Common myeloid progenitor, CD34-positive (primary cell): Measurements from ENCODE around the gene MAN1C1.

Experiments used
- CTCF ChIA-PET: fragments of 350-600 bp; sonication (Branson Sonifier 250); formaldehyde crosslinking; loops from one replicate; lab custom pipeline; 2021; ENCODE audit warnings: antibody characterized with exemption; lab: Charles Lee
- POLR2A ChIA-PET: fragments of 350-600 bp; sonication (Branson Sonifier 250); formaldehyde crosslinking; loops from one replicate; lab custom pipeline; 2021; ENCODE audit warnings: antibody characterized with exemption; lab: Charles Lee
- DNase-seq, 3 donors: peaks; one replicate each; pipeline versions ENCODE4 v3.0.0 to v3.0.0-alpha.2; 2013
- H3K27ac ChIP-seq, 2 experiments: 1 replicate in 1 of 2; 2 replicates in 1 of 2; pipeline ENCODE4 v1.7.0; 2013; ENCODE audit warnings: inconsistent platforms in 2 of 2, low read length in 2 of 2, mild to moderate bottlenecking in 2 of 2, low read depth in 1 of 2, moderate library complexity in 1 of 2; ENCODE audit not compliant: severe bottlenecking in 2 of 2, insufficient read depth in 1 of 2, poor library complexity in 1 of 2
- H3K27me3 ChIP-seq, 5 experiments: replicated peaks in 2 of 5; 1 replicate in 3 of 5; 2 replicates in 2 of 5; pipeline versions ENCODE4 v1.6.1 to v1.7.0; 2013; ENCODE audit warnings: low read length in 4 of 5, mild to moderate bottlenecking in 2 of 5, moderate library complexity in 2 of 5, inconsistent platforms in 1 of 5; ENCODE audit not compliant: insufficient read depth in 5 of 5, control insufficient read depth in 4 of 5
- H3K36me3 ChIP-seq, 4 experiments: 1 replicate in 2 of 4; 2 replicates in 2 of 4; pipeline versions ENCODE4 v1.6.1 to v1.7.0; 2013; ENCODE audit warnings: low read length in 3 of 4, control low read depth in 1 of 4, mild to moderate bottlenecking in 1 of 4; ENCODE audit not compliant: control insufficient read depth in 4 of 4, insufficient read depth in 4 of 4
- H3K4me1 ChIP-seq, 4 experiments: 1 replicate in 3 of 4; 2 replicates in 1 of 4; pipeline versions ENCODE4 v1.6.1 to v1.7.1; 2013; ENCODE audit warnings: low read length in 3 of 4, mild to moderate bottlenecking in 3 of 4, control low read depth in 1 of 4, inconsistent platforms in 1 of 4, moderate library complexity in 1 of 4; ENCODE audit not compliant: control insufficient read depth in 4 of 4, insufficient read depth in 4 of 4; ENCODE audit errors: control extremely low read depth in 1 of 4
- H3K4me3 ChIP-seq, 7 experiments: 1 replicate in 4 of 7; 2 replicates in 3 of 7; pipeline versions ENCODE4 v1.5.1 to v1.7.0; 2013; ENCODE audit warnings: mild to moderate bottlenecking in 7 of 7, low read length in 6 of 7, moderate library complexity in 6 of 7, inconsistent platforms in 2 of 7, low read depth in 2 of 7, control low read depth in 1 of 7; ENCODE audit not compliant: insufficient read depth in 4 of 7, control insufficient read depth in 1 of 7; ENCODE audit errors: extremely low read depth in 1 of 7
- H3K9me3 ChIP-seq, 5 experiments: 1 replicate in 4 of 5; 2 replicates in 1 of 5; pipeline versions ENCODE4 v1.6.1 to v1.7.1; 2013; ENCODE audit warnings: low read length in 4 of 5, mild to moderate bottlenecking in 2 of 5, inconsistent platforms in 1 of 5, low read depth in 1 of 5, moderate library complexity in 1 of 5; ENCODE audit not compliant: control insufficient read depth in 4 of 5, insufficient read depth in 2 of 5; ENCODE audit errors: control extremely low read depth in 1 of 5
- WGBS: methylation state at CpG from one replicate; pipeline ENCODE4 v1.1.5; 2013; ENCODE audit not compliant: insufficient coverage; 5-methylcytosine and 5-hydroxymethylcytosine counted together

MAN1C1 gene

DNA sequence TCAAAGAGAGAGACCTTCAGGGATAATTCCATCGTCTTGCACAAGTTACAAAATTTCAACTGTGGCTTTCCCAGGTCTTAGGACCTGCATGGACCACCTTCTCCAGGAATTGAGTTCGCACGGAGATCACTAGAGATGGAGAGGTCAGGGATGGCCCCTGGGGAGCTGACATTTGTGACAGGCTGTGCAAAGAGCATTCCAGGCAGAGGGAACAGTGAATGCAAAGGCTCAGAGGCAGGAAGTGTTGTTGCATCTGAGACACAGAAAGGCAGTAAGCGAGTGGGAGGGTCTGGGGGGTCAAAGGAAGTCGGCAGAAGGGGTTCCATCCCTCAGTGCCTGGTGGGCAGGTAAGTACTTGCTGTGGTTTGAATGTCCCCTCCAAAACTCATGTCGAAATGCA lies 173.9 kb downstream of the MAN1C1 start:
- H3K27me3 ChIP-seq: no peaks in the 10 kb centered on the region
- no peaks in the 10 kb centered on the region for H3K9me3 ChIP-seq
- ChIA-PET CTCF (interaction anchor here (1.2 to 2.3 kb wide), 2 partner anchors 11 to 19 kb away, joined by 3 to 5 read pairs; no protein-coding TSS in a partner anchor), POLR2A (no interaction called here)
- WGBS: 90% methylated on average over 5 of the region's 6 CpGs
- no peak overlapping the region for H3K4me3 ChIP-seq
- H3K27ac ChIP-seq: no peak overlapping the region
- H3K4me1 ChIP-seq: no peaks in the 10 kb centered on the region
- H3K36me3 ChIP-seq: no peaks in the 10 kb centered on the region
- DNase-seq: no peak

GRCh38 chr1:25792115-25792514 lies 175.5 kb downstream of the MAN1C1 start:
- ChIA-PET POLR2A (interaction anchor here (0.5 kb wide), 1 partner anchor 100 kb away, joined by 3 read pairs; no protein-coding TSS in a partner anchor), CTCF (interaction anchor here (0.9 to 1.4 kb wide), 7 partner anchors 12 to 200 kb away, joined by 3 to 5 read pairs (median 4); no protein-coding TSS in a partner anchor)
- Histone ChIP-seq H3K9me3 (no peaks in the 10 kb centered on the region), H3K27ac (no peak overlapping the region), H3K36me3 (no peaks in the 10 kb centered on the region), H3K4me1 (peaks cover 0 to 7% (median 5%) of the 10 kb centered on the region in 4 experiments), H3K4me3 (no peak overlapping the region), H3K27me3 (no peaks in the 10 kb centered on the region)
- 67% methylated on average over 3 of the region's 4 CpGs for WGBS
- DNase-seq: no peak

- Histone ChIP-seq H3K27me3 (no peaks in the 10 kb centered on the region), H3K27ac (no peak overlapping the region), H3K4me3 (no peak overlapping the region), H3K9me3 (no peaks in the 10 kb centered on the region), H3K4me1 (peaks cover 0 to 10% (median 6%) of the 10 kb centered on the region in 4 experiments), H3K36me3 (no peaks in the 10 kb centered on the region)
- ChIA-PET POLR2A (interaction anchor here (0.6 to 0.7 kb wide), 2 partner anchors 245 to 922 kb away, joined by 4 to 5 read pairs; no protein-coding TSS in a partner anchor), CTCF (interaction anchor here (0.7 to 4.3 kb wide), 4 partner anchors 15 to 184 kb away, joined by 3 to 24 read pairs (median 4); no protein-coding TSS in a partner anchor)
- no peak for DNase-seq
- WGBS: 91% methylated on average over 7 of the region's 7 CpGs
These were observed 177.1 kb downstream of the MAN1C1 start for GRCh38 chr1:25793585-25794170.

GRCh38 chr1:25794325-25794724 lies 177.7 kb downstream of the MAN1C1 start:
- no peaks in the 10 kb centered on the region for H3K9me3 ChIP-seq
- ChIA-PET CTCF (interaction anchor here (1.1 to 4.3 kb wide), 4 partner anchors 39 to 228 kb away, joined by 3 to 24 read pairs (median 9); no protein-coding TSS in a partner anchor), POLR2A (no interaction called here)
- no peaks in the 10 kb centered on the region for H3K27me3 ChIP-seq
- H3K27ac ChIP-seq: no peak overlapping the region
- H3K4me3 ChIP-seq: no peak overlapping the region
- H3K4me1 ChIP-seq: peaks cover 0 to 15% (median 8%) of the 10 kb centered on the region in 4 experiments
- H3K36me3 ChIP-seq: no peaks in the 10 kb centered on the region
- DNase-seq: no peak
- WGBS: 86% methylated on average over 7 of the region's 8 CpGs

DNA sequence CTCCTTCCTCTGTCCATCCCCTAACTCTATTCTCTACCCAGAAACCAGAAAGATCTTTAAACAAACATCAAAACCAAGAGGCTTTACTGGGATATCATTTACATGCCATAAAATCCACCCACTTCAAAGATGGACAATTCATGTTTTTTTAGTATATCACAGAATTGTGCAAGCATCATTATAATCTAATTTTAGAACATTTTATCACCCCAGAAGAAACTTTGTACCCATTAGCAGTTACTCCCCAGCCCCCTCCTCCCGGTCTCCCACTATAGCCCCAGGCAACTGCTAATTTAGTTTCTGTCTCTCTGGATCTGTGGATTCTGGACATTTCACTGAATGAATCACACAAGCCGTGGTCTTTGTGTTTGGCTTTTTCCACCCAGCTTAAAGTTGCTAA lies 178.6 kb downstream of the MAN1C1 start:
- POLR2A ChIA-PET: no interaction called here
- Histone ChIP-seq H3K27me3 (no peaks in the 10 kb centered on the region), H3K9me3 (no peaks in the 10 kb centered on the region), H3K36me3 (no peaks in the 10 kb centered on the region), H3K4me3 (no peak overlapping the region), H3K27ac (no peak overlapping the region), H3K4me1 (peaks cover 0 to 20% (median 13%) of the 10 kb centered on the region in 4 experiments)
- 100% methylated on average over 2 of the region's 2 CpGs for WGBS
- no peak for DNase-seq
- CTCF ChIA-PET: interaction anchor here (0.9 to 4.3 kb wide), 11 partner anchors 8 to 275 kb away, joined by 3 to 24 read pairs (median 3); no protein-coding TSS in a partner anchor

DNA sequence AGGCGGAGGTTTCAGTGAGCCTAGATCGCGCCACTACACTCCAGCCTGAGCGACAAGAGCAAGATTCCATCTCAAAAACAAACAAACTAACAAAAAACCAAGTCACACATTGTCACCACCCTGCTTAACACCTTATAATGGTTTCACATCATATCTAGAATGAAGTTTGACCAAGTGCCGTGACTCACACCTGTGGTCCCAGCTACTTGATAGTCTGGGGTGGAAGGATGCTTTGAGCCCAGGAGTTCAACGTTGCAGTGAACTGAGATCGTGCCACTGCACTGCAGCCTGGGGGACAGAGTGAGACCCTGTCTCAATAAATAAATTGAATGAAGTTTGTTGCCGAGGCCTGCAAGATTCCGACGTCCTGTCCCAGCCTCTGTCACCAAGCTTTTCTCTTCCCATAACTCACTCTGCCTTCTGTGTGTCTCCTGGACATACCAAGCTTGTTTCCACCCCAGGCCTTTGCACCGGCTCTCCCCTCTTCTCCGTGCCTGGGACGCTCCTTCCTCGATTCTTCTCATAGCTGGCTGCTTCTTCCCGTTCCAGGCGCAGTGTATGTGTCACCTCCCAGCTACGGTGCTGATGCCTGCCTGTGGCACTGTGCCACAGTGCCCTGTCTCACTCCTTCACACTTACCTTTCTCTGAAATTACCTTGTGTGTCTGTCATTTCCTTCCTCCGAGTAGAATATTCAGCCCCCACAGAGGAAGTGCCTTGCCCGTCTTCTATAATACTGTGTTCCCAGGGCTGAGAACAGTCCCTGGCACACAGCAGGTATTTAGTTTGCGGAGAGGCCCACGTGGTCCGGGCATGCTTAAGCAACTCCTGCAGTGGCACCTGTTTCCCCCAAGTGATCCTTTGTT lies 179.6 kb downstream of the MAN1C1 start:
- POLR2A ChIA-PET: no interaction called here
- 86% methylated on average over 16 of the region's 22 CpGs for WGBS
- Histone ChIP-seq H3K4me1 (peaks cover 0 to 28% (median 21%) of the 10 kb centered on the region in 4 experiments), H3K27ac (no peak overlapping the region), H3K27me3 (no peaks in the 10 kb centered on the region), H3K36me3 (no peaks in the 10 kb centered on the region), H3K9me3 (no peaks in the 10 kb centered on the region), H3K4me3 (no peak overlapping the region)
- CTCF ChIA-PET: interaction anchor here (0.9 to 4.3 kb wide), 18 partner anchors 8 to 276 kb away, joined by 3 to 24 read pairs (median 3); no protein-coding TSS in a partner anchor
- no peak for DNase-seq
